ENCODE measurements around the gene TMEM248.
A peak's percentile ranks its signal among the peaks of the same experiment; 100 is the strongest.

DNA sequence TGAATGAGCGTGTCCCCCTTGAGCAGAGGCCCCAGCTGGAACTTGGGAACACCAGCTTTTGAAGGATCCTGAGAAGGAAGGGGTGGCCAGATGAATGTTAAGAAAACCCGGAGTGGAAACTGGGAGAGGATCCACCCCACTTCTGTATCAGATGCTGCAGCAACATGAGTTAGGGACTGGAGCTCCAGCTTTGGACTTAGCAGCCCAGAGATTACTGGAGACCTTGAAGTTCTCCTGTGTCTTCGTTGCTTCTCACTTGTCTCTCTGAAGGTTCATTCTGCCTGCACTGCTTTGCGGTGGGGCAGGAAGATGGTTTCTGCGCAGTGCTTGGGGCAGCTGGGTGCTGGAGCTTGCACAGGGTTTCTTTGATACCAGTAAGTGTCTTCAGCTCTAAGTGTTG lies 9.3 kb downstream of the TMEM248 start:
- TF ChIP-seq, protein P1, sequence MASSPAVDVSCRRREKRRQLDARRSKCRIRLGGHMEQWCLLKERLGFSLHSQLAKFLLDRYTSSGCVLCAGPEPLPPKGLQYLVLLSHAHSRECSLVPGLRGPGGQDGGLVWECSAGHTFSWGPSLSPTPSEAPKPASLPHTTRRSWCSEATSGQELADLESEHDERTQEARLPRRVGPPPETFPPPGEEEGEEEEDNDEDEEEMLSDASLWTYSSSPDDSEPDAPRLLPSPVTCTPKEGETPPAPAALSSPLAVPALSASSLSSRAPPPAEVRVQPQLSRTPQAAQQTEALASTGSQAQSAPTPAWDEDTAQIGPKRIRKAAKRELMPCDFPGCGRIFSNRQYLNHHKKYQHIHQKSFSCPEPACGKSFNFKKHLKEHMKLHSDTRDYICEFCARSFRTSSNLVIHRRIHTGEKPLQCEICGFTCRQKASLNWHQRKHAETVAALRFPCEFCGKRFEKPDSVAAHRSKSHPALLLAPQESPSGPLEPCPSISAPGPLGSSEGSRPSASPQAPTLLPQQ (tag by site-specific recombination; IDR thresholded peaks at IDR 0.05): peak; percentile 58
- TF ChIP-seq, protein P2, sequence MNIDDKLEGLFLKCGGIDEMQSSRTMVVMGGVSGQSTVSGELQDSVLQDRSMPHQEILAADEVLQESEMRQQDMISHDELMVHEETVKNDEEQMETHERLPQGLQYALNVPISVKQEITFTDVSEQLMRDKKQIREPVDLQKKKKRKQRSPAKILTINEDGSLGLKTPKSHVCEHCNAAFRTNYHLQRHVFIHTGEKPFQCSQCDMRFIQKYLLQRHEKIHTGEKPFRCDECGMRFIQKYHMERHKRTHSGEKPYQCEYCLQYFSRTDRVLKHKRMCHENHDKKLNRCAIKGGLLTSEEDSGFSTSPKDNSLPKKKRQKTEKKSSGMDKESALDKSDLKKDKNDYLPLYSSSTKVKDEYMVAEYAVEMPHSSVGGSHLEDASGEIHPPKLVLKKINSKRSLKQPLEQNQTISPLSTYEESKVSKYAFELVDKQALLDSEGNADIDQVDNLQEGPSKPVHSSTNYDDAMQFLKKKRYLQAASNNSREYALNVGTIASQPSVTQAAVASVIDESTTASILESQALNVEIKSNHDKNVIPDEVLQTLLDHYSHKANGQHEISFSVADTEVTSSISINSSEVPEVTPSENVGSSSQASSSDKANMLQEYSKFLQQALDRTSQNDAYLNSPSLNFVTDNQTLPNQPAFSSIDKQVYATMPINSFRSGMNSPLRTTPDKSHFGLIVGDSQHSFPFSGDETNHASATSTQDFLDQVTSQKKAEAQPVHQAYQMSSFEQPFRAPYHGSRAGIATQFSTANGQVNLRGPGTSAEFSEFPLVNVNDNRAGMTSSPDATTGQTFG (tag by site-specific recombination; IDR thresholded peaks at IDR 0.05; ENCODE audit: borderline replicate concordance): no peak
- no peak for TF ChIP-seq ZSCAN30 (tag by site-specific recombination; IDR thresholded peaks at IDR 0.05)
- TF ChIP-seq, protein P3, sequence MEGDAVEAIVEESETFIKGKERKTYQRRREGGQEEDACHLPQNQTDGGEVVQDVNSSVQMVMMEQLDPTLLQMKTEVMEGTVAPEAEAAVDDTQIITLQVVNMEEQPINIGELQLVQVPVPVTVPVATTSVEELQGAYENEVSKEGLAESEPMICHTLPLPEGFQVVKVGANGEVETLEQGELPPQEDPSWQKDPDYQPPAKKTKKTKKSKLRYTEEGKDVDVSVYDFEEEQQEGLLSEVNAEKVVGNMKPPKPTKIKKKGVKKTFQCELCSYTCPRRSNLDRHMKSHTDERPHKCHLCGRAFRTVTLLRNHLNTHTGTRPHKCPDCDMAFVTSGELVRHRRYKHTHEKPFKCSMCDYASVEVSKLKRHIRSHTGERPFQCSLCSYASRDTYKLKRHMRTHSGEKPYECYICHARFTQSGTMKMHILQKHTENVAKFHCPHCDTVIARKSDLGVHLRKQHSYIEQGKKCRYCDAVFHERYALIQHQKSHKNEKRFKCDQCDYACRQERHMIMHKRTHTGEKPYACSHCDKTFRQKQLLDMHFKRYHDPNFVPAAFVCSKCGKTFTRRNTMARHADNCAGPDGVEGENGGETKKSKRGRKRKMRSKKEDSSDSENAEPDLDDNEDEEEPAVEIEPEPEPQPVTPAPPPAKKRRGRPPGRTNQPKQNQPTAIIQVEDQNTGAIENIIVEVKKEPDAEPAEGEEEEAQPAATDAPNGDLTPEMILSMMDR (tag by site-specific recombination; IDR thresholded peaks at IDR 0.05): no peak
